Tongue (tissue), 2 donors: ENCODE results near the gene TAPBPL. TPM values are rescaled to one million over a fixed set of nuclear protein-coding genes. Genes with fewer than 3 reads are reported as not detected.
A peak's percentile ranks its signal among the peaks of the same experiment; 100 is the strongest.
"Not testable (repeated sequence)": the region's sequence is repeated elsewhere in the genome, so short reads cannot be mapped to it uniquely, and the experiment has no call there.

Experiments
- DNase-seq: peaks from one replicate; pipeline ENCODE4 v3.0.0-alpha.2; 2015
- total RNA-seq: library from RNA; depleted of rRNA; stranded (reverse); fragments of >200 nt; gene quantifications from one replicate; pipeline ENCODE4 v1.2.3, GENCODE V29; 2014

TAPBPL gene
- total RNA-seq, 1 donor from 2014 or later, result 11.7 TPM

DNA sequence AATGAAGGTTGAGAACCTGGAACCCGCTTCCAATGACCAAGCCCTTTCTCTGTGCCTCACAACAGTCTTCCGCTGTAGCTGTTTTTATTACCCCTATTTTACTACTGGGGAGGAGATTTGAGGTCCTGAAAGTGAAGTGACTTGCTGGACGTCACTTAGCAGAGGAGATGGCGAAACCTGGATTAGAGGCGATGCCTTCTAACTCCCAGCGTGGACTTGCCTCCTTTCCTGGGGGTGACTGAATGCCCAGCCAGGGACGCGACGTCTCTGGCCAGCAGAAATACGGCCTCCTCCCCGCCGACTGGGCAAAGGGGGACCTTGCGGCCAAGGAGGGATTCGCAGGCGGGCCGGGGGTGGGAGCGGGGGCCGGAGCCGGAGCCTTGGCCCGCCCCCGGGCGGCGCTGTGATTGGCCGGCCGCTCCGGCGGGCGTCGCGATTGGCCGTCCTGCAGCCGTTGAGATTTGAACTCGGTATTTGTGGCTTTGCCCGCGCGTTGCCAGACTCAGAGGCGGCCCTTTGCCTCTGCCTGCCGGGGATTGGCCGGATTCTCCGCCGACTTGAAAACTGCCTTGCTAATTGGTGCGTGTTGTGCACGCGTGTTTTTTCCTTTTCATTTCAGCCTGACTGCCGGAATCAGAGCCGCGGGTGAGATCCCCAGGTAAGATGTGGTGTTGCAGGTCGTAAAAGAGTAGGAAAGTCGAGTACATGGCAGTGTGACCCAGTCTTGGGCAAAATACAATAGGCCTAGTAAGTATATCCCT is 41.8 kb downstream of the TAPBPL start, which contains the start of gene NCAPD2:
TSS of gene NCAPD2 (plus strand) at position 606 of the 761 bp plus-strand sequence. CDS start 997 bp downstream, outside the sequence.
- peak; percentile 98 for DNase-seq

DNA sequence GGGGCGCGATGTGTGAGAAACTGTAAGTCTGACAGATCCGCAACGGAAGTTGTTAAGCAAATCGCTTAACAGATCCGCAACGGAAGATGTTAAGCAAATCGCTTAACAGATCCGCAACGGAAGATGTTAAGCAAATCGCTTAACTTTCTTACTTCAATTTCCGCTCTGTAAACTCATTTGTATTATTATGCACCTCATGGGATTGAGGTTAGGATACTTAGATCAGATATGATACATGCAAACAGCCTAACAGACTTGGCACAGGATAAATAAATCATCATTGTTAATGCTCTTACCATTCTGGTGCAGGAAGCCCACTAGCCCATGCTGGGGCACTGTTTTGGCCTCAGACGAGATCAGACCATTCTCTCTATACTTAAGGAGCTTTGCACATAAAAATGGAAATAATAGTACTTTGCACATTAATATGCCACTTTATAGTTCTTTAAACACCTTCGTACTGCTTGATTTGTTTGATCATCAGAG is 42.5 kb downstream of the TAPBPL start:
- DNase-seq, result no peak

DNA sequence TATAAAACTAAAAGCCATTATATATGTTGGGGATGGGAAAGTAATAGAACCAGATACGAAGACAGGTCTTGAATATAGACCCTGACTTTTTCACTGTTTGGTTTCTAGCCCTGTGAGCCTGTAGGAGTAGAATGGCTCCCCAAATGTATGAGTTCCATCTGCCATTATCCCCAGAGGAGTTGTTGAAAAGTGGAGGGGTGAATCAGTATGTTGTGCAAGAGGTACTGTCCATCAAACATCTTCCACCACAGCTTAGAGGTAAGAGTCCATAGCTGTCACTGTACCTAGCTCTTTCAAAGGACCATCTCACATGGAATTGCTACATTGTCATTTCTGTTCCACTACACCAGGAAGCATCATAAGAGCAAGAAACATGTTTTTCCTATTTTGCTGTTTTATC is 43.1 kb downstream of the TAPBPL start:
- no peak for DNase-seq

DNA sequence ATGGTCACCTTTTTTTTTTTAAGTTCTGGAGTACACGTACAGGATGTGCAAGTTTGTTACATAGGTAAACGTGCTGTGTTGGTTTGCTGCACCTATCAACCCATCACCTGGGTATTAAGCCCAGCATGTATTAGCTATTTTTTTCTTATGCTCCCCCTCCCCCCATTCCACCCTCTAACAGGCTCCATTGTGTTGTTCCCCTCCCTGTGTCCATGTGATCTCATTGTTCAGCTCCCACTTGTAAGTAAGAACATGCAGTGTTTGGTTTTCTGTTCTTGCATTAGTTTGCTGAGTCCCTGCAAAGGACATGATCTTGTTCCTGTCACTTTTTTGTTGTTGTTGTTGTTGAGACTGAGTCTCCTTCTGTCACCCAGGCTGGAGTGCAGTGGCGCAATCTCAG is 45.4 kb downstream of the TAPBPL start:
- DNase-seq, result not testable (repeated sequence)

DNA sequence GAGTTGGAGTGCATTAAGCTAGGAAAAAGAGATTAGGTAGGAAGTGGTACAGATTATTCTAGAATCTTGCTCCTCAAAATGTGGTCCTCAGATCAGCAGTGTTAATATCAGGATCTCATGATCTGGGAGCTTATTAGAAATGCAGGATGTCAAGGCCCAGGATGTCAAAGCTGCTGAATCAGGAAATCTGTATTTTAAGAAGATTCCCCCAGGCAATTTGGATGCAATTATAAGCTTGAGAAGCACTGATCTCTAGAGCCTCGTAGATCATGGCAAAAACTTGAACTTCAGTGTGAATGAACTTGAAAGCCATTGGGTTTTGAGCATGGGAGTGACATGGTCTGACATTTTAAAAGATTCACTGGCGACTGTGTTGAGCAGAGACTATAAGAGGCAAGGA is 48.6 kb downstream of the TAPBPL start:
- no peak for DNase-seq

DNA sequence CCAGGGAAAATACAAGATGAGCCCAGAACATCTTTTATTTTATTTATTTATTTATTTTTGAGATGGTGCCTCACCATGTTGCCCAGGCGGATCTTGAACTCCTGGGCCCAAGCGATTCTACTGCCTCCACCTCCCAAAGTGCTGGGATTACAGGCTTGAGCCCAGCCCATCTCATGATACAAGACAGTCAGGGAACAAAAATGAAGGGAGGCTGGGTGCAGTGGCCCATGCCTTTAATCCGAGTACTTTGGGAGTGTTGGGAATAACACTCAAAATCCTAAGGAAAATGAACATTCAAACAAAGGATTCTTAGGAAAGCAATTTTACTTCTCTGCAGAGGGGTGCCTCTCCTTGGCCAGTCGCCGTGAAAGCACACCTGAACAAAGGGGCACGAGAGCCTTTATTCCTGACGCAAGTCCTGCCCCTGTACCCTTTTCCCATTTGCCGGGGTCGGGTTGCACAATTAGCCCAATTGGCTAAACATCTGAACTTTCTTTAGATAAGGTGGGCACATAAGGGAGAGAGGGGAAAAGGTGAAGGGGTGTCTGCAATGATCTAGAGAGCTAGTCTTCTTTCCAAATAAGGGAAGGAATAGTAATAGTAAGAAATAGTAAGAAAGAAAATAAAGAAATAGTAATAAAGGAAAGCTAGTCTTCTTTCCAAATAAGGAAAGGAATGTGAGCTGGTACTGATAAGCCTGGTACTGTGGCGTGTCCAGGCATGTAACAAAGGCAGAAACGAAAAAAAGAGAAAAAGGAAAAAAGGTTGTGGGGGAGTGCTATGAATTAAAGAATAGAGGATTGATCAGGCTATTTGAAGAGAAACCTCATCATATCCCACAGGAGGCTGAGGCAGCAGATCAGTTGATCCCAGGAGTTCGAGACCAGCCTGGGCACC is 55.5 kb downstream of the TAPBPL start:
- DNase-seq, result no peak

DNA sequence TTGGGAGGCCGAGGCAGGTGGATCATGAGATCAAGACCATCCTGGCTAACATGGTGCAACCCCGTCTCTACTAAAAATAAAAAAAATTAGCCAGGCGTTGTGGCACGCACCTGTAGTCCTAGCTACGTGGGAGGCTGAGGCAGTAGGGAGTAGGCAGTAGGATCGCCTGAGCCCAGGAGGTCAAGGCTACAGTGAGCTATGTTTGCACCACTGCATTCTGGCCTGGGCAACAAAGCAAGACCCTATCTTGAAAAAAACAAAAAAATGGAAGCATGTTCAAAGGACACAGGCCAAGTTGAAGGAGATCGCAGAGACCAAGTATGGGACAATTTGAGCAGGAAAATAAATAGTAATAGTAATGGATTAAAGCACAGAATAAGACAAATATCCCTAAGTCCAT is 56.2 kb downstream of the TAPBPL start:
- DNase-seq, result no peak

Other genes starting within 250 kb of the TAPBPL start
- gene PLEKHG6, start 141.4 kb upstream of the TAPBPL start, total RNA-seq, result 15.6 TPM
- 81.2 TPM for gene TNFRSF1A, start 110.0 kb upstream of the TAPBPL start, total RNA-seq
- gene SCNN1A, start 76.5 kb upstream of the TAPBPL start, total RNA-seq, result 35.9 TPM
- 34.5 TPM for gene LTBR, start 67.9 kb upstream of the TAPBPL start, total RNA-seq
- 0.31 TPM for gene CD27, start 7.1 kb upstream of the TAPBPL start, total RNA-seq
- gene VAMP1, start 18.6 kb downstream of the TAPBPL start, total RNA-seq, result 2.5 TPM
- 55.2 TPM for gene MRPL51, start 41.2 kb downstream of the TAPBPL start, total RNA-seq
- 35.3 TPM for gene NCAPD2, start 42.1 kb downstream of the TAPBPL start, total RNA-seq
- gene GAPDH, start 82.5 kb downstream of the TAPBPL start, total RNA-seq, result 6,380 TPM
- gene IFFO1, start 104.0 kb downstream of the TAPBPL start, total RNA-seq, result 19.0 TPM
- gene NOP2, start 116.2 kb downstream of the TAPBPL start, total RNA-seq, result 11.2 TPM
- 211 TPM for gene CHD4, start 155.3 kb downstream of the TAPBPL start, total RNA-seq
- gene LPAR5, start 183.9 kb downstream of the TAPBPL start, total RNA-seq, result 2.6 TPM
- 1.5 TPM for gene ACRBP, start 195.4 kb downstream of the TAPBPL start, total RNA-seq
- 46.2 TPM for gene ING4, start 211.1 kb downstream of the TAPBPL start, total RNA-seq
- 19.7 TPM for gene ZNF384, start 237.3 kb downstream of the TAPBPL start, total RNA-seq
- 1.6 TPM for gene PIANP, start 248.8 kb downstream of the TAPBPL start, total RNA-seq